ENCODE results near the gene SUSD2.
"Not testable (repeated sequence)": the region's sequence is repeated elsewhere in the genome, so short reads cannot be mapped to it uniquely, and the experiment has no call there.

SUSD2 gene

GRCh38 chr22:24216541-24217209 lies 35.4 kb downstream of the SUSD2 start:
- DNase-seq = no peak

GRCh38 chr22:24217384-24217783 lies 36.1 kb downstream of the SUSD2 start:
- no peak for DNase-seq

DNA sequence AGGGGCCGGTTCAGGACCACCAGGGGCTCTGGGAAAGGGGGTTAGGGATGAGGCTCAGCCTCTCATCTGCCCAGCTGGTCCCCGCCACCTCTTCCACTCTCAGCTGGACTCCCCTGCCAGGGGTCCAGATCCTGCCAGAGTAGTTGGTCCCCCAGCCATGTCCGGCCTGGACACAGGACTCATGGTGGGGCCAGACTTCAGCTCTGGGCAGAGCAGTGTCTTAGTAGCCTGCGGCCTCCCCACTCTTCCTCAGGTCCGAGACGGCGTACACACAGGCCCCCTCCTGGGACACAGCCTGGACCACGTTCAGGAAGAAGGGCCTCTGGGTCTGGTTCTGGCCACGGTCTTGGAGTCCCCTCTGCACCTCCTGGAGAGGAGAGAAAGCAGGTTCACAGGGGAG lies 38.5 kb downstream of the SUSD2 start:
- DNase-seq = no peak

DNA sequence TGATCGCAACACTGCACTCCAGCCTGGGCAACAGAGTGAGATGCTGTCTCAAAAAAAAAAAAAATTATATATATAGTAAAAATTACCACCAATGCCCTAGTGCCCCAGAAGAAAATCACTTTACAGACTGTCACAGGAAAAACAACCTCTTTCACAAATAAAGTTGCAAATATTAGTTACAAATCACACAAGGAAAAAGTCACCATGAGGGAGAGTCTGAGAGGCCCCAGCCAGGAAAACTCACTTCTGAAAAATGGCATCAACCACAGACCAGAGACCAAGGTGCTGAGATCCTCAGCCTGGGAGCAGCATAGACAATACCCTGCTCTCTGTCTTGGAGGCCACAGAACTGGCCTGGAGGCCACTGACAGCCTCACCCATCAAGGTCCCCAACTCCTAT lies 43.2 kb downstream of the SUSD2 start:
- DNase-seq = no peak

- no peak for DNase-seq
Measured at GRCh38 chr22:24225044-24225601, 43.8 kb downstream of the SUSD2 start.

GRCh38 chr22:24225951-24226350 lies 44.7 kb downstream of the SUSD2 start:
- DNase-seq = no peak

DNA sequence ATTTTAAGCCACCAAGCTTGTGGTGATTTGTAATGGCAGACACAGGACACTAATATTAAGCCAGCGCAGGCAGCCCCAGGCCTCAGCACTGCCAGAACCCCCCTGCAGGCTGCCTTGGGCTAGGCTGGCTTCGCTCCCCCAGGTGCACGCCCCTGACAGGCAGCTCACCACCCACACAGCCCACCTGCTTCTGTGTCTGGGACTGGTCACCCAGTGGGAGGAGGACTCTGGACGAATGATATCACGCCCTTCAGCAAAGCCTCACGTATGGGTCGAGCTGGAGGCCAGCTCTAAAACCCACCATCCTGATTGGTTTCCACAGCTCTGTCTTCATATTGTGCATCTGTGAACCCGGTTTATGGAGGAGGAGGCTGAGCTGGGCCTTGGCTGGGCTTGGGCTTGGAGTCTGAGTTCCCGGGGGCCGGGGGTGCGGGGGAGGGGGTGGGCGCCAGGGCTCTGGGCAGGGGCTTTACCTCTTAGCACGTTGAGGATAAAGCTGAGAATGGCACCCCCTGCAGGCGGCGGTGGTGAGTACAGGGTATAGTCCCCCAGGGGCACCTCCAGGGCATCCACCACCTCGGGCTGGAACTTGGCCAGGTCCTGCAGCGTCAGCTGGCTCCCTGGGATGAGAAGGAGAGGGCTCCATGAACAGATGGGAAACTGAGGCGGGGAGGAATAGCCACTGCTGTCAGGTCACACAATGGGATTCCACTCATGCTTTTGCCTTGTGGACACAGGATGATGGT lies 49.8 kb downstream of the SUSD2 start:
- peak; percentile 68 for DNase-seq

GRCh38 chr22:24231706-24232105 lies 50.4 kb downstream of the SUSD2 start:
- DNase-seq = no peak

- no peak for DNase-seq
Measured at GRCh38 chr22:24232124-24232523, 50.8 kb downstream of the SUSD2 start.

GRCh38 chr22:24232725-24233124 lies 51.4 kb downstream of the SUSD2 start:
- DNase-seq = no peak

- DNase-seq = no peak
Measured at GRCh38 chr22:24233235-24233634, 51.9 kb downstream of the SUSD2 start.

- no peak for DNase-seq
Measured at GRCh38 chr22:24233816-24234215, 52.5 kb downstream of the SUSD2 start.

GRCh38 chr22:24235315-24235714 lies 54.0 kb downstream of the SUSD2 start:
- DNase-seq = no peak

DNA sequence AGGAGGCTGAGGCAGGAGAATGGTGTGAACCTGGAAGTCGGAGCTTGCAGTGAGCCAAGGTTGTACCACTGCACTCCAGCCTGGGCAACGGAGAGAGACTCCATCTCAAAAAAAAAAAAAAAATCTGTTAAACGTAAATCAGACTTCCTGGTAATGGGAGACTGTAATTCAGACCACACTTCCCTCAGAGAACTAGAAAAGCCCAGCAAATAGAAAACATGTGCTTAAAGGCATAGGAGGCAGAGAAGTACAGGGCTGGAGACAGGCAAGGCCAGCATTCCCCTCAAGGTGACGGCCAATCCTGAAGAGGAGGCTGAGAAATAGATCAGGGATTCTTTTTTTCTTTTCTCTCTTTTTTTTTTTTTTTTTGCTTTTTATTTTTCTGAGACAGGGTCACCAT lies 55.4 kb downstream of the SUSD2 start:
- no peak for DNase-seq

- not testable (repeated sequence) for DNase-seq
Measured at GRCh38 chr22:24238101-24238694, 56.9 kb downstream of the SUSD2 start.

Data from stimulated activated CD4-positive, alpha-beta T cell treated with anti-CD3 and anti-CD28 coated beads, Interleukin-1b, Interleukin-23, amount 100 ng/mL, for 48 hours (primary cell).